ENCODE measurements around the gene BRK1.
A peak's percentile ranks its signal among the peaks of the same experiment; 100 is the strongest.
"Not testable (repeated sequence)": the region's sequence is repeated elsewhere in the genome, so short reads cannot be mapped to it uniquely, and the experiment has no call there.

The BRK1 gene

GRCh38 chr3:10173926-10174435 lies 58.5 kb downstream of the BRK1 start:
- ChIA-PET CTCF (interaction anchor here (0.8 kb wide), 1 partner anchor 16 kb away, joined by 3 read pairs; no protein-coding TSS in a partner anchor), POLR2A (ENCODE audit: low non-redundant PET) (no interaction called here)
- DNase-seq (ENCODE audit: low spot score): no peak
- peak overlapping the region; percentile 28; the same call in 1 of the 2 replicates for H3K27ac ChIP-seq
- TF ChIP-seq CTCF (conservative IDR thresholded peaks at IDR 0.05; ENCODE audit: low read depth): no peak

- CTCF ChIA-PET; H3K27ac ChIP-seq; DNase-seq (ENCODE audit: low spot score); POLR2A ChIA-PET (ENCODE audit: low non-redundant PET): not testable (repeated sequence)
These were observed 59.9 kb downstream of the BRK1 start for GRCh38 chr3:10175334-10175733.

GRCh38 chr3:10176150-10176549 lies 60.7 kb downstream of the BRK1 start:
- CTCF ChIA-PET; DNase-seq (ENCODE audit: low spot score); H3K27ac ChIP-seq: not testable (repeated sequence)
- POLR2A ChIA-PET (ENCODE audit: low non-redundant PET): interaction anchor here (0.6 kb wide), 1 partner anchor 11 kb away, joined by 6 read pairs; the partner anchor contains the start of gene IRAK2

Data from RWPE1 (cell line).